Neural progenitor cell (in vitro differentiated cells): Measurements from ENCODE around the gene CSRP2. TPM values are rescaled to one million over a fixed set of nuclear protein-coding genes. Genes with fewer than 3 reads are reported as not detected.

ENCODE experiments used
- DNase-seq: peaks from one replicate; pipeline ENCODE4 v3.0.0-alpha.2; 2016; ENCODE audit warnings: low spot score
- H2AFZ ChIP-seq: fragments of 200-600 bp; sonication (generic); replicated peaks from 2 replicates; pipeline ENCODE4 v1.6.1; 2016; ENCODE audit warnings: antibody characterized with exemption
- H3F3A ChIP-seq: fragments of 200-600 bp; sonication (generic); 2 replicates; pipeline ENCODE4 v1.6.1; 2016; ENCODE audit warnings: antibody characterized with exemption, low read depth
- H3K27ac ChIP-seq: fragments of 200-600 bp; sonication (generic); 2 replicates; pipeline ENCODE4 v1.5.1; 2016; ENCODE audit warnings: mild to moderate bottlenecking
- H3K27me3 ChIP-seq: fragments of 200-600 bp; sonication (generic); 2 replicates; pipeline ENCODE4 v1.6.1; 2016; ENCODE audit warnings: mild to moderate bottlenecking, moderate library complexity
- H3K36me3 ChIP-seq: fragments of 200-600 bp; sonication (generic); 2 replicates; pipeline ENCODE4 v1.5.1; 2016
- H3K4me1 ChIP-seq: fragments of 200-600 bp; sonication (generic); 2 replicates; pipeline ENCODE4 v1.6.1; 2016; ENCODE audit warnings: mixed run types
- H3K4me2 ChIP-seq: fragments of 200-600 bp; sonication (generic); 2 replicates; pipeline ENCODE4 v1.6.1; 2016
- H3K4me3 ChIP-seq: fragments of 200-600 bp; sonication (generic); 2 replicates; pipeline ENCODE4 v1.5.1; 2016
- H3K79me2 ChIP-seq: fragments of 200-600 bp; sonication (generic); 2 replicates; pipeline ENCODE4 v1.6.1; 2016; ENCODE audit warnings: low read depth
- H3K9ac ChIP-seq: fragments of 200-600 bp; sonication (generic); 2 replicates; pipeline ENCODE4 v1.6.1; 2016
- H3K9me3 ChIP-seq: fragments of 200-600 bp; sonication (generic); 2 replicates; pipeline ENCODE4 v1.5.1; 2016; ENCODE audit warnings: low read depth
- H4K20me1 ChIP-seq: fragments of 200-600 bp; sonication (generic); 2 replicates; pipeline ENCODE4 v1.6.1; 2016; ENCODE audit warnings: low read depth
- H3K27ac Mint-ChIP-seq: 3 replicates; pipeline ENCODE4 v1.8.0; 2021; ENCODE audit warnings: mixed read lengths
- H3K27me3 Mint-ChIP-seq: 2 replicates; pipeline ENCODE4 v1.8.0; 2022; ENCODE audit warnings: low read depth, mild to moderate bottlenecking, inconsistent platforms, moderate library complexity, mixed read lengths; ENCODE audit not compliant: insufficient read depth
- H3K36me3 Mint-ChIP-seq: 3 replicates; pipeline ENCODE4 v1.8.0; 2021; ENCODE audit warnings: mixed read lengths
- H3K4me1 Mint-ChIP-seq: 3 replicates; pipeline ENCODE4 v1.8.0; 2021; ENCODE audit warnings: mixed read lengths
- H3K4me3 Mint-ChIP-seq: 3 replicates; pipeline ENCODE4 v1.8.0; 2021; ENCODE audit warnings: mild to moderate bottlenecking, moderate library complexity, mixed read lengths
- H3K9me3 Mint-ChIP-seq: 3 replicates; pipeline ENCODE4 v1.8.0; 2020; ENCODE audit warnings: mixed read lengths
- EZH2 ChIP-seq: fragments of 200-600 bp; sonication (generic); IDR thresholded peaks from 2 replicates; pipeline ENCODE4 v1.6.1; 2017; ENCODE audit warnings: antibody characterized with exemption, mild to moderate bottlenecking, moderate library complexity
- EZH2phosphoT487 ChIP-seq: fragments of 200-600 bp; sonication (generic); IDR thresholded peaks from 2 replicates; pipeline ENCODE4 v1.6.1; 2017; ENCODE audit warnings: antibody characterized with exemption
- total RNA-seq: library from RNA; depleted of rRNA; stranded (reverse); fragments of >200 nt; gene quantifications from 2 replicates; pipeline ENCODE4 v1.2.3, GENCODE V29; 2015; ENCODE audit warnings: low replicate concordance
- TF ChIP-seq, protein P1 (sequence below): fragments of 200-600 bp; sonication (generic); IDR thresholded peaks from 2 replicates; pipeline ENCODE4 v1.5.1; 2017; ENCODE audit warnings: antibody characterized with exemption, mild to moderate bottlenecking

CSRP2 gene
- total RNA-seq, 1 donor from 2014 or later = 405 TPM

GRCh38 chr12:76856018-76856644 is 22.7 kb downstream of the CSRP2 start:
- Histone ChIP-seq H3K4me2 (no peak overlapping the region), H3K9me3 (no peaks in the 10 kb centered on the region), H3K27ac (no peak overlapping the region), H3F3A (peaks cover 32% of the 10 kb centered on the region), H3K9ac (no peak overlapping the region), H3K4me3 (no peak overlapping the region), H3K79me2 (no peaks in the 10 kb centered on the region), H3K4me1 (peaks cover 17% of the 10 kb centered on the region), H4K20me1 (peaks cover 3% of the 10 kb centered on the region), H2AFZ (no peak overlapping the region), H3K36me3 (no peaks in the 10 kb centered on the region), H3K27me3 (no peaks in the 10 kb centered on the region)
- peaks cover 19% of the 10 kb centered on the region for H3K4me1 Mint-ChIP-seq
- TF ChIP-seq EZH2phosphoT487 = no peak
- no peak for TF ChIP-seq EZH2
- TF ChIP-seq, protein P1, sequence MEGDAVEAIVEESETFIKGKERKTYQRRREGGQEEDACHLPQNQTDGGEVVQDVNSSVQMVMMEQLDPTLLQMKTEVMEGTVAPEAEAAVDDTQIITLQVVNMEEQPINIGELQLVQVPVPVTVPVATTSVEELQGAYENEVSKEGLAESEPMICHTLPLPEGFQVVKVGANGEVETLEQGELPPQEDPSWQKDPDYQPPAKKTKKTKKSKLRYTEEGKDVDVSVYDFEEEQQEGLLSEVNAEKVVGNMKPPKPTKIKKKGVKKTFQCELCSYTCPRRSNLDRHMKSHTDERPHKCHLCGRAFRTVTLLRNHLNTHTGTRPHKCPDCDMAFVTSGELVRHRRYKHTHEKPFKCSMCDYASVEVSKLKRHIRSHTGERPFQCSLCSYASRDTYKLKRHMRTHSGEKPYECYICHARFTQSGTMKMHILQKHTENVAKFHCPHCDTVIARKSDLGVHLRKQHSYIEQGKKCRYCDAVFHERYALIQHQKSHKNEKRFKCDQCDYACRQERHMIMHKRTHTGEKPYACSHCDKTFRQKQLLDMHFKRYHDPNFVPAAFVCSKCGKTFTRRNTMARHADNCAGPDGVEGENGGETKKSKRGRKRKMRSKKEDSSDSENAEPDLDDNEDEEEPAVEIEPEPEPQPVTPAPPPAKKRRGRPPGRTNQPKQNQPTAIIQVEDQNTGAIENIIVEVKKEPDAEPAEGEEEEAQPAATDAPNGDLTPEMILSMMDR = no peak
- peaks cover 38% of the 10 kb centered on the region for H3K36me3 Mint-ChIP-seq
- H3K9me3 Mint-ChIP-seq = no peaks in the 10 kb centered on the region
- H3K27ac Mint-ChIP-seq = no peak overlapping the region
- no peak overlapping the region for H3K4me3 Mint-ChIP-seq
- DNase-seq = no peak
- H3K27me3 Mint-ChIP-seq = no peaks in the 10 kb centered on the region

DNA sequence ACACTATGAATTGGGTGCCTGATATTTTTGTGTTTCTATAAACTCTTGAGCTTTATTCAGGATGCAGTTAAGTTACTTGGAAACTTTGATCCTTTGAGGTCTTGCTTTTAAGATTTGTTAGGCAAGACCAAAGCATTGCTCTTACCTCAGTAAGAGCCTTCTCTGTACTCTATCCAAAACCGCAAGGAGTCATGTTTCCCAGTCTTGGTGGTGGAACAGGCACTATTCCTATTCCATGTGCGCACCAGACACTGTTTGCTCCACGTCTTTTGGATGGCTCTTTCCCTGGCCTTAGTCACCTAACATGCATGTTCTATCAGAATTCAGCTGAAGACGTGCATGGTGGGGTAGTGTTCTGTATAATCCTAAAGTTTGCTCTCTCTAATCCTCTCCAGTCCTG is 23.5 kb downstream of the CSRP2 start:
- no peak overlapping the region for H3K4me3 ChIP-seq
- peaks cover 25% of the 10 kb centered on the region for H3F3A ChIP-seq
- no peak overlapping the region for H2AFZ ChIP-seq
- H3K36me3 ChIP-seq = no peaks in the 10 kb centered on the region
- peaks cover 8% of the 10 kb centered on the region for H3K4me1 ChIP-seq
- no peak for DNase-seq
- Mint-ChIP-seq H3K4me1 (peaks cover 16% of the 10 kb centered on the region), H3K27ac (no peak overlapping the region), H3K9me3 (no peaks in the 10 kb centered on the region), H3K36me3 (peaks cover 38% of the 10 kb centered on the region), H3K27me3 (no peaks in the 10 kb centered on the region), H3K4me3 (no peak overlapping the region)
- H3K27me3 ChIP-seq = no peaks in the 10 kb centered on the region
- no peaks in the 10 kb centered on the region for H3K9me3 ChIP-seq
- H3K9ac ChIP-seq = no peak overlapping the region
- no peak for TF ChIP-seq EZH2phosphoT487
- no peak for TF ChIP-seq EZH2
- TF ChIP-seq, protein P1 = no peak
- no peak overlapping the region for H3K27ac ChIP-seq
- no peak overlapping the region for H3K4me2 ChIP-seq
- H3K79me2 ChIP-seq = no peaks in the 10 kb centered on the region
- no peaks in the 10 kb centered on the region for H4K20me1 ChIP-seq

DNA sequence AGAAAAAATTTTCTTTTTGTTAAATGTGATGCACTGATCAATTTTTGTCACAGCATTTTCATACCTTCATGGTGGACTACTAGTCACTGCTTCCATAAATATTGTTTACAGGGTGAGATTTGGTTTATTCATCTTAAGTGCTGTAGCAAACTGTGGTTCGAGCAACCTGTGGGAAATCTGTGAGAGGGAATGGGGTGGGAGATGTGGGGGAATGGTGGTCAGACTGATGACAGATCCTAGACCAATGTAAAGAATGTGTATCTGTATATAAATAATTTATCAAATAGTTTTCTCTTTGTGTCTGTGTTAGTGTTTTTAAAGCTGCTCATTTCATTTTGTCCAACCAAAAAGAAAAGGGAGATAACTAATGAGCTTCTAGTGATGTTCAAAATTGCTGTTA is 26.7 kb downstream of the CSRP2 start:
- Histone ChIP-seq H3K4me1 (no peaks in the 10 kb centered on the region), H3K9ac (no peak overlapping the region), H3K27ac (peak overlapping the region; percentile 4), H3K4me2 (no peak overlapping the region), H3K79me2 (no peaks in the 10 kb centered on the region), H2AFZ (no peak overlapping the region), H3K4me3 (no peak overlapping the region), H3K9me3 (no peaks in the 10 kb centered on the region), H3F3A (peaks cover 11% of the 10 kb centered on the region), H4K20me1 (no peaks in the 10 kb centered on the region), H3K27me3 (no peaks in the 10 kb centered on the region), H3K36me3 (no peaks in the 10 kb centered on the region)
- no peaks in the 10 kb centered on the region for H3K9me3 Mint-ChIP-seq
- no peak for DNase-seq
- no peaks in the 10 kb centered on the region for H3K4me1 Mint-ChIP-seq
- H3K27ac Mint-ChIP-seq = no peak overlapping the region
- TF ChIP-seq EZH2 (no peak), EZH2phosphoT487 (no peak)
- no peaks in the 10 kb centered on the region for H3K27me3 Mint-ChIP-seq
- no peak overlapping the region for H3K4me3 Mint-ChIP-seq
- peaks cover 21% of the 10 kb centered on the region for H3K36me3 Mint-ChIP-seq

DNA sequence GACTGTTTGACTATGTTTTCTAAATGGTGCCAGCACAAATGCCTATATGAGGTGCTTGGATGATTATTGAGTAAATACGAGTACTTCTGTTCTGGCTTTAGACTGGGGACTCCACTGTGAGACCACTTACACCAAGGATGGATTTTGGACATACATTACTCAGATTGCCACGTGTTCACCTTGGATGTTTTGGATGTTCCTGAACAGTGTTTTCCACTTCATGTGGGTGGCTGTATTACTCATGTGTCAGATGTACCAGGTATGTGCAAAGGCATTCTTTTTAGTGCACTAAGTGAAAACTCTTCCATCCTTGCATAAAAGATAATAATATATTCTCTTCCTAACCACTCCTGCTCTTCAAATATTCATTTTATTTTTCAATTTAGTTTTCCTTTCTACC is 30.7 kb downstream of the CSRP2 start:
- H3K36me3 ChIP-seq = no peaks in the 10 kb centered on the region
- Mint-ChIP-seq H3K4me3 (no peak overlapping the region), H3K27ac (no peak overlapping the region), H3K9me3 (no peaks in the 10 kb centered on the region), H3K4me1 (no peaks in the 10 kb centered on the region), H3K36me3 (peaks cover 6% of the 10 kb centered on the region), H3K27me3 (no peaks in the 10 kb centered on the region)
- DNase-seq = no peak
- H3K9ac ChIP-seq = no peak overlapping the region
- H3K4me2 ChIP-seq = no peak overlapping the region
- H3K9me3 ChIP-seq = no peaks in the 10 kb centered on the region
- H2AFZ ChIP-seq = no peak overlapping the region
- no peaks in the 10 kb centered on the region for H3F3A ChIP-seq
- H3K79me2 ChIP-seq = no peaks in the 10 kb centered on the region
- no peaks in the 10 kb centered on the region for H3K27me3 ChIP-seq
- no peak overlapping the region for H3K4me3 ChIP-seq
- H4K20me1 ChIP-seq = no peaks in the 10 kb centered on the region
- no peak for TF ChIP-seq EZH2phosphoT487
- no peak for TF ChIP-seq EZH2
- TF ChIP-seq, protein P1 = no peak
- H3K4me1 ChIP-seq = no peaks in the 10 kb centered on the region
- no peak overlapping the region for H3K27ac ChIP-seq
